Measurements from ENCODE around the gene ANKRD28.

- TF ChIP-seq EZH2 (IDR thresholded peaks at IDR 0.05; ENCODE audit: borderline replicate concordance, low read length) (no peak), CTCF (IDR thresholded peaks at IDR 0.05; ENCODE audit: low read length) (no peak)
Measured at GRCh38 chr3:15628967-15629366, 168.8 kb downstream of the ANKRD28 start.
